Karpas-422 (cell line): ENCODE results near the gene RAB11FIP5. TPM values are rescaled to one million over a fixed set of nuclear protein-coding genes. Genes with fewer than 3 reads are reported as not detected.

Source experiments
- DNase-seq: peaks from one replicate; pipeline ENCODE4 v3.0.0-alpha.2; 2015
- H2AFZ ChIP-seq: fragments of 200-600 bp; sonication (generic); 2 replicates; pipeline ENCODE4 v1.6.1; 2014; ENCODE audit warnings: antibody characterized with exemption, low read length, mixed read lengths
- H3K27ac ChIP-seq: fragments of 200-600 bp; sonication (generic); 2 replicates; pipeline ENCODE4 v1.5.1; 2014; ENCODE audit warnings: mild to moderate bottlenecking, low read length, moderate library complexity
- H3K27me3 ChIP-seq: fragments of 200-600 bp; sonication (generic); 2 replicates; pipeline ENCODE4 v1.6.1; 2014; ENCODE audit warnings: low read length, mixed read lengths
- H3K36me3 ChIP-seq: fragments of 200-600 bp; sonication (generic); 2 replicates; pipeline ENCODE4 v1.6.1; 2014; ENCODE audit warnings: low read length, mixed read lengths; ENCODE audit not compliant: insufficient read depth
- H3K4me1 ChIP-seq: fragments of 200-600 bp; sonication (generic); 2 replicates; pipeline ENCODE4 v1.6.1; 2014; ENCODE audit warnings: mild to moderate bottlenecking, low read length, mixed read lengths
- H3K4me2 ChIP-seq: fragments of 200-600 bp; sonication (generic); 2 replicates; pipeline ENCODE4 v1.6.1; 2014; ENCODE audit warnings: low read length, low read depth, mild to moderate bottlenecking; ENCODE audit not compliant: poor library complexity, severe bottlenecking
- H3K4me3 ChIP-seq: fragments of 200-600 bp; sonication (generic); 2 replicates; pipeline ENCODE4 v1.5.1; 2014; ENCODE audit warnings: mild to moderate bottlenecking, antibody characterized with exemption, low read length, mixed read lengths
- H3K79me2 ChIP-seq: fragments of 200-600 bp; sonication (generic); 2 replicates; pipeline ENCODE4 v1.6.1; 2014; ENCODE audit warnings: mild to moderate bottlenecking, low read length, mixed read lengths
- H3K9ac ChIP-seq: fragments of 200-600 bp; sonication (generic); 2 replicates; pipeline ENCODE4 v1.6.0; 2014; ENCODE audit warnings: low read length
- H3K9me2 ChIP-seq: fragments of 200-600 bp; sonication (generic), shearing (Covaris generic); replicated peaks from 2 replicates; pipeline ENCODE4 v1.6.0; 2014; ENCODE audit warnings: mild to moderate bottlenecking, low read length, moderate library complexity; ENCODE audit not compliant: insufficient read depth
- H3K9me3 ChIP-seq: fragments of 300-700, 200-600 bp; sonication (generic); 2 replicates; pipeline ENCODE4 v1.6.1; 2014; ENCODE audit warnings: low read length, mixed read lengths
- H4K20me1 ChIP-seq: fragments of 200-600 bp; sonication (generic); 2 replicates; pipeline ENCODE4 v1.6.1; 2014; ENCODE audit warnings: mild to moderate bottlenecking, antibody characterized with exemption, low read length, low read depth; ENCODE audit not compliant: insufficient read depth
- total RNA-seq: library from RNA; depleted of rRNA; stranded (reverse); fragments of >200 nt; shearing (Covaris generic); gene quantifications from 2 replicates; pipeline ENCODE4 v1.2.3, GENCODE V29; 2014; ENCODE audit warnings: low replicate concordance

RAB11FIP5 gene
- total RNA-seq, 1 experiment from 2014 or later: not detected

DNA sequence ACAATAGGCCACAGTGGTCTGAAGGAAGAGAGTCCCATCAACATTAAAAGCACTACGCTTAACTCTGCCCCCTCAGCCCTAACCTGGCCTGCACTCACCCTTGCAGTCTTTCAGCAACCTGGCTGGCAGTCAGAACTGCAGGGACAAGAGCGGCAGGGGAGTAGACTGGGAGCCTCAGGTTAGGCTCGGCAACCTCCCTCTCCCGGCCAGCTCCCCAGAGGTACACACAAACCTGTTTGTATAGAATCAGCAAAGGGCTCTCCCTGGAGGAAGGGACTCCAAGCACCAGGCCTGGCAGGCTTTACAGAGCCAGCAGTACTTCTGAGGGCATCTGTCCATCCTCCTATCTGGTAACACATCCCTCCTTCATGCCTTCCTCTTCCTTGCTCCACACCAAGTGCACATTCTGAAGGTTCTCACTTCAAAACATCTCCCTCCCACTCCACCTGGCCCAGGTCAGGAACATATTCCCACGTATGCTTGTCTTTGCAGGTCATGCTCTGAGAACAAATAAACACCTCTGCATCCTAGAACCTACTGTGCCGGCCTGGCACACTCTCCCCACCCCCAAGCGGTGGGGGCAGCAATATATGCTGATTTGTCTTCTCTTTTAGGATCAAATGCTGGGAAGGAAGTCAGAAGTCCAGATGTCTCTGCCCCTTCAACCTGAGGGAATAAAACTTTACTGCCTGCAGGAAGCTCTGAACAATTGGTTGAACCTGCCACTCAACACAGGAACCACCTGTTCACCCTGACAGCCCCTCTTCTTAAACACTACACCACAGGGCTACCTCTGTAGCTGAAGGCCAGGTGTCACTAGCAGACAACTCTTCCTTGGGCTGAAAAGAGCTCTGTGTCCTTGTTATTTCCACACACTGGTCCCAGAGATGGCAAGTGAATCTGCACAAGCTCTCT is 28.6 kb downstream of the RAB11FIP5 start:
- Histone ChIP-seq H3K4me1 (no peaks in the 10 kb centered on the region), H3K9me3 (no peaks in the 10 kb centered on the region), H4K20me1 (no peaks in the 10 kb centered on the region; the same call in 1 of the 2 replicates), H3K4me2 (no peak overlapping the region), H3K9me2 (no peaks in the 10 kb centered on the region), H3K36me3 (no peaks in the 10 kb centered on the region), H3K9ac (no peak overlapping the region), H2AFZ (no peak overlapping the region), H3K27ac (no peak overlapping the region), H3K4me3 (no peak overlapping the region), H3K27me3 (no peaks in the 10 kb centered on the region), H3K79me2 (no peaks in the 10 kb centered on the region)
- DNase-seq: no peak

DNA sequence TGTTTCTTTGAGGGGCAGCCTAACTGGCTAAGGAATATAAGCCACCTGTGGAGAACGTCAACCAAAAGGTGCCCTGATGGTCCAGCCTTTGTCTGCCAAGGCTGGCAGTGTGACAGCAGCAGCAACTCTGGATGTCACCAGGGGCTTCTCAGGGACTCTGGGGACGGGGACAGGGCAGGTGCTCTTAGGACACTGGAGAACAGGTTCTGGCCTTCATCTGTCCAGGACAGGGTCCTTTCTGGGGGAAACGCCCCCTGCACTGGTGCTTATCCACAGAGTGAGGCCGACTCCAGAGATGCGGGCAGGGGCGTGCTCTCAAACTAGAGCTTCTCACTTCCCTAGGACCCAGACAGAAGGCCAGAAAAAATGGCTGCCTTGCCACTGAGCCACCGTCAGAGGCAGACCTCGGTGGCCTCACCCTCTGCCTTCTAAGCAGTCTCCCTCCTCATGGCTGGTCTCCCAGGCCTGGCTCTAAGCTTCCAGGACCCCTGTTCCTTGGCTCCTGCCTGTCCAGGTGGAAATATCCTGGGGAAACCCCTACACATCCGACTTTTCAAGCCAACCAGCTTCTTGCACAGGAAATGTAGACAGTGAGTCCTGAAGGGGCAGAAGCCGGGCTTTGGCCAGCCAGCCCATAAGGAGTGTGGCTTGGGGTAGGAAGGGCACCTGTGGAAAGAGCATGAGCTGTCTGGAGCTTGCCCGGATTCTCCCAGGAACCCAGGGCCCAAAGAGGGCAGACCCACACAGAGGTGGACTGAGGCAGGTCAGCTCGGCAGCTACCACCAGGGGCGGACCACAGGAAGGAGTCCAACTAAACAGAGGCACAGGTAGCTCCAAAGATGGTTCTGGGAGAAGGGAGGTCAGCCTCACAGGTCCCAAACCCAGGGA is 30.0 kb downstream of the RAB11FIP5 start:
- no peak overlapping the region for H3K4me3 ChIP-seq
- no peaks in the 10 kb centered on the region; the same call in 1 of the 2 replicates for H4K20me1 ChIP-seq
- no peaks in the 10 kb centered on the region for H3K4me1 ChIP-seq
- no peaks in the 10 kb centered on the region for H3K9me2 ChIP-seq
- no peaks in the 10 kb centered on the region for H3K36me3 ChIP-seq
- DNase-seq: no peak
- no peak overlapping the region for H3K9ac ChIP-seq
- no peak overlapping the region for H2AFZ ChIP-seq
- no peaks in the 10 kb centered on the region for H3K27me3 ChIP-seq
- no peaks in the 10 kb centered on the region for H3K9me3 ChIP-seq
- no peak overlapping the region for H3K27ac ChIP-seq
- no peak overlapping the region for H3K4me2 ChIP-seq
- no peaks in the 10 kb centered on the region for H3K79me2 ChIP-seq

DNA sequence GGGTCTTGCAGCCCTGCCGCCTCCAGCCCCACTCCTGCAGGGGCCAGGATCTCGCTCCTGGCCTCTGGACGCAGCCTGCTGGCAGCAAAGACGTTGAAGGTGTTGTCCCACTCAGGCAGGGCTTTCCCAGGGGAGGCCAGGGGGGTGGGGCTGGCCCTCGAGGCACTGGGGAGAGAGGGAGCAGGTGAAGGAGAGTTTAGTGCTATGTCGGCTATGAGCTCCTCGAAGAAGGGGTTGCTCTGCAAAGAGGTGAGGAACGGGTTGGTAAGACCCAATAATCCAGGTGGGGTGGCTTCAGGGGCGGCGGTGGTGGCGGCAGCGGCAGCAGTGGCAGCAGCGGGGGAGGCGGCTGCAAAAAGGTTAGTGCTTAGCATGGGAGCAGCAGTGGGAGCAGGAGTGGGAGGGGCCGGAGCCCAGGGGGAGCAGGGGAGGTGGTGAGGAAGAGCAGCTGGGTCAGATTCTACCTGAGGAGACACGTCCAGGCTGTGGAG is 31.5 kb downstream of the RAB11FIP5 start:
- no peaks in the 10 kb centered on the region for H3K4me1 ChIP-seq
- no peaks in the 10 kb centered on the region for H3K79me2 ChIP-seq
- H3K27ac ChIP-seq: no peak overlapping the region
- no peaks in the 10 kb centered on the region for H3K27me3 ChIP-seq
- H4K20me1 ChIP-seq: no peaks in the 10 kb centered on the region; the same call in 1 of the 2 replicates
- H2AFZ ChIP-seq: no peak overlapping the region
- H3K9me3 ChIP-seq: no peaks in the 10 kb centered on the region
- no peak for DNase-seq
- H3K9me2 ChIP-seq: no peaks in the 10 kb centered on the region
- H3K4me3 ChIP-seq: no peak overlapping the region
- no peaks in the 10 kb centered on the region for H3K36me3 ChIP-seq
- no peak overlapping the region for H3K9ac ChIP-seq
- H3K4me2 ChIP-seq: no peak overlapping the region

DNA sequence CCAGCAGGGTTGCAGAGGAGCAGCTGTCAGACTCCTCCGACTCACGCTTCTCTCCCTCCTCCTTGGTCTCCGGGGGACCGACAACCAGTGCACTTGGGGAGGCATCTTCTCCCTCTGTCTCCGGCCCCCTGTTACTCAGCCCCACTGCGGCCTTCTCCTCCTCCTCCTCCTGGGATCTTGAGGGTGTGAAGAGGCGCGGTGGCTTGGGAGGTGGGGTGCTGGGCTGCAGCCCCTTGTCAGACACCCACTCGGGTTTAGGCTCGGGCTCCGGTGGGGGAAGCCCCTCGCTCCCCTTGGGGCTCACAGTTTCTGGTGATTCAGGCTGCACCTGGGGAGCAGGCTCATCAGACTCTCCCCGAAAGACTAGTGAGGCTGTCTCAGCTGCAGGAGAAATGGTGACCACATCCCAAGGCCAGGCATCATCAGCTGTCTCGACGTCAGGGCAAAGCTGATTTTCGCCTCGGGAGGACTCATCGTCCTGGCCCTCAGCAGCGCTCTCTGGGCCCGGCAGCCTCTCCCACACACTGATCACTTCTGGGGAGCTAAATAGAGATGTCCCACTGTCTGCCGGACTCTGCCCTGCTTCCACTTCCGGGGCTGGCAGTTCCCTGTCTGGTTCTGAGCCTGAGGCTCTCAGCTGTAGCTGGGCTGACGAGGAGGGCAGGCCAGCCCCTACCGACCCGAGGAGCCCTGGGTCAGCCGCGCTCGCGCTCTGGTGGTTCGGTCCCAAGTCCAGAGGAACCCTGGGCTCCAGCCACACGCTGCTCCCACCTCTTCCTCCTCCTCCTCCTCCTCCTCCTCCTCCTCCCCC is 32.2 kb downstream of the RAB11FIP5 start:
- no peak overlapping the region for H2AFZ ChIP-seq
- H3K79me2 ChIP-seq: no peaks in the 10 kb centered on the region
- no peaks in the 10 kb centered on the region for H3K36me3 ChIP-seq
- no peaks in the 10 kb centered on the region for H3K4me1 ChIP-seq
- H3K4me3 ChIP-seq: no peak overlapping the region
- H3K27ac ChIP-seq: no peak overlapping the region
- no peaks in the 10 kb centered on the region for H3K27me3 ChIP-seq
- no peak for DNase-seq
- H3K9ac ChIP-seq: no peak overlapping the region
- H3K9me3 ChIP-seq: no peaks in the 10 kb centered on the region
- H4K20me1 ChIP-seq: no peaks in the 10 kb centered on the region; the same call in 1 of the 2 replicates
- no peaks in the 10 kb centered on the region for H3K9me2 ChIP-seq
- H3K4me2 ChIP-seq: no peak overlapping the region

DNA sequence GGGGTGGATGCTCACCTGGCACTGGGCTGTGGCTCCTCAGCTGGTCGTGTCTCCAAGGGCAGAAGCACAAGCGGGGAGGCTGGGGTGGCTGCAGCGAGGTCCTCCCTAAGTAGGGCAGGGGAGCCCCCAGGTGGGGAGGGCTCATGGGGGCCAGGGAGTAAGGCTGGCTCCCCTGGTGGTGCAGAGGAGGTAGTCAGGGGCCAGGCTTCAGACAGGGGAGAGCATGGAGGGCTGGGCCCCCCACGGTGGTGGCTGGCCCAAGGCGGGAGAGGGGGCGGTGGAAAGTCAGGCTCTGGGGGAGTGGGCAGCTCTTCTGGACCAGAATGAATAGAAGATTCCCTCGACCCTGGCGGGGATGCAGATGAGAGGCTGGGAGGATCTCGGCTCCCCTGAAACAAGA is 33.1 kb downstream of the RAB11FIP5 start:
- Histone ChIP-seq H3K36me3 (no peaks in the 10 kb centered on the region), H4K20me1 (no peaks in the 10 kb centered on the region; the same call in 1 of the 2 replicates), H3K9me2 (no peaks in the 10 kb centered on the region), H3K9ac (no peak overlapping the region), H3K79me2 (no peaks in the 10 kb centered on the region), H2AFZ (no peak overlapping the region), H3K4me3 (no peak overlapping the region), H3K27me3 (no peaks in the 10 kb centered on the region), H3K4me2 (no peak overlapping the region), H3K9me3 (no peaks in the 10 kb centered on the region), H3K27ac (no peak overlapping the region), H3K4me1 (no peaks in the 10 kb centered on the region)
- DNase-seq: no peak

DNA sequence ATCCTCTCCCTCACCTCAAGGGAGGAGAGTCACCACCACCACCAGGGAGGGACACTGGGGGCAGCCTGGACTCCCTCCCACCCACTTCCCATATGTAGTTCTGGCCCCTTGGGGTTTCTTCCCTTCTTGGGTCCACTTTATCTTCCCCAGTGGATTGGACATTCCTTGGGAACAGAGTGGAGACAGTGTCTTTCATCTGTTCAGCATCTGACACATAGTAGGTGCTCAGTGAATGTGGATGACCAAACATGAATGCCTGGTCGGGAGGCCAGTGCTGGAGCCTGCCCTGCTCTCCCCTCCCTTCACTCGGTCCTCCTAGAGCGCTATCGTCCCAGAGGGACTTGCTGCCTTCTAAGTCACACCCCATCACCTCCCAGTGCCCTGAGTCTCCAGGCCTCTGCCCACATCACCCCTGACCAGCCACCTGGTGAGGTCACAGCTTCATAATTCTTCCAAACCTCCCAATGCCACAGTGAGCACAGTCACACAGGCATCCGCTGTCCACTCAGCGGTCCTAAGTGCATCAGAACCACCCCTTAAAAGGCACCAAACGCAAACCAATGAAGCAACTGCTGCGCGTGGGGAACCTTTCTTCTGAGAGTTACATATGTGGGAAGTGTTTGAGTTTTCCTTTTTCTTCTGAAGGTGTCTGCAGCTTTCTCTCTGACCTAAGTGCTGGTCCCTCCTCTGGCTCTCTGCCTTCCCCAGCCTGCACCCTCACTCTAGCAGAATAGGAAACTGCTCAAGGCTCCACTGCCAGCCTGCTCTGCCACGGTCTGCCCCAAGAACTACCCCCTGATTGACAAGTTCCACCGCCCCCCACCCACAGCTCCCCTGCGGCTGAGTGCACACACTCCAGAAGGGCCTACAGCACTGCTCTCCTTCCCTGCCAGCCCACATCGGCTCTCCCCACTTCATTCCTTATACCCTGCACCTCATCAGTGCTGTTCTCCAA is 34.0 kb downstream of the RAB11FIP5 start:
- H3K36me3 ChIP-seq: no peaks in the 10 kb centered on the region
- H3K4me1 ChIP-seq: no peaks in the 10 kb centered on the region
- H3K27me3 ChIP-seq: no peaks in the 10 kb centered on the region
- no peak for DNase-seq
- no peak overlapping the region for H3K4me2 ChIP-seq
- H3K9me3 ChIP-seq: no peaks in the 10 kb centered on the region
- no peak overlapping the region for H3K4me3 ChIP-seq
- no peaks in the 10 kb centered on the region for H3K9me2 ChIP-seq
- H2AFZ ChIP-seq: no peak overlapping the region
- H4K20me1 ChIP-seq: no peaks in the 10 kb centered on the region; the same call in 1 of the 2 replicates
- H3K79me2 ChIP-seq: no peaks in the 10 kb centered on the region
- no peak overlapping the region for H3K9ac ChIP-seq
- H3K27ac ChIP-seq: no peak overlapping the region

DNA sequence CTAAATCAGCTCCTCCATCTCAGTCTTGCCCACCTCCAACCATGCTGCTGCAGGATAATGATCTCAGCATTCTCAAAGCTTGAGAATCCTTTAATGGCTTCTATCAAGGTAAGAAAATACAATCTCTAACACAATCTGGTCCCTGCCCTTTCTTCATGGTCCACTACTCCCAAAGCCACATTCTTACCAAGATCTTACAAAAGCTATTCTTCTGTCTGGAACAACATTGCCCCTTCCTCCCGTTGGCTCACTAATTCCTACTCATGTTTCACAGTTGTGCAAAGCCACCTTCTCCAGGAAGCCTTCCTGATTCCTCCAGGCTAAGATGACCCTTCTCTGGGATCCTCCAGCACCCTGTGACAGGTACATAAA is 35.3 kb downstream of the RAB11FIP5 start:
- Histone ChIP-seq H3K9me2 (no peaks in the 10 kb centered on the region), H3K79me2 (no peaks in the 10 kb centered on the region), H3K4me1 (no peaks in the 10 kb centered on the region), H3K27me3 (no peaks in the 10 kb centered on the region), H3K36me3 (no peaks in the 10 kb centered on the region), H4K20me1 (no peaks in the 10 kb centered on the region; the same call in 1 of the 2 replicates), H3K27ac (no peak overlapping the region), H3K4me3 (no peak overlapping the region), H3K4me2 (no peak overlapping the region), H2AFZ (no peak overlapping the region), H3K9ac (no peak overlapping the region), H3K9me3 (no peaks in the 10 kb centered on the region)
- DNase-seq: no peak
